Measurements from ENCODE around the gene SPATS1. TPM values are rescaled to one million over a fixed set of nuclear protein-coding genes. Genes with fewer than 3 reads are reported as not detected.
"Not testable (repeated sequence)": the region's sequence is repeated elsewhere in the genome, so short reads cannot be mapped to it uniquely, and the experiment has no call there.

The SPATS1 gene
- total and polyA plus RNA-seq, 9 donors, result 0.25 to 1.4 (median 0.28) TPM; not detected in 6

- Histone ChIP-seq H3K9me3 (no peaks in the 10 kb centered on the region), H3K36me3 (no peaks in the 10 kb centered on the region), H3K27ac (no peak overlapping the region), H3K4me1 (ENCODE audit: insufficient read depth) (no peaks in the 10 kb centered on the region), H3K4me3 (no peak overlapping the region), H3K27me3 (no peaks in the 10 kb centered on the region)
- intact Hi-C loops (cut with DNase I), result no loop called here
- WGBS, 3 donors, result 86 to 92% (median 89%) methylated on average over 3 of the region's 3 CpGs
- no peak for DNase-seq
- no peak for TF ChIP-seq EP300 (IDR thresholded peaks at IDR 0.05)
- no peak for TF ChIP-seq CTCF (IDR thresholded peaks at IDR 0.05)
- no peak for TF ChIP-seq POLR2A (IDR thresholded peaks at IDR 0.05)
These were observed 21.2 kb upstream of the SPATS1 start for GRCh38 chr6:44321210-44321609.

GRCh38 chr6:44327096-44327495 is 15.4 kb upstream of the SPATS1 start:
- TF ChIP-seq EP300 (IDR thresholded peaks at IDR 0.05) (no peak), CTCF (IDR thresholded peaks at IDR 0.05) (no peak), POLR2A (IDR thresholded peaks at IDR 0.05) (no peak)
- intact Hi-C loops (cut with DNase I), result no loop called here
- Histone ChIP-seq H3K36me3 (no peaks in the 10 kb centered on the region), H3K27ac (no peak overlapping the region), H3K27me3 (no peaks in the 10 kb centered on the region), H3K4me3 (no peak overlapping the region), H3K4me1 (ENCODE audit: insufficient read depth) (no peaks in the 10 kb centered on the region), H3K9me3 (no peaks in the 10 kb centered on the region)
- DNase-seq, result no peak

- 58 to 67% (median 63%) methylated on average over 2 of the region's 2 CpGs for WGBS, 3 donors
- intact Hi-C loops (cut with DNase I), result no loop called here
These were observed 14.7 kb upstream of the SPATS1 start for GRCh38 chr6:44327760-44328159.

GRCh38 chr6:44328203-44328602 is 14.2 kb upstream of the SPATS1 start:
- 24 to 35% (median 26%) methylated on average over 7 of the region's 9 CpGs for WGBS, 3 donors
- H3K27me3 ChIP-seq; DNase-seq; intact Hi-C loops (cut with DNase I); H3K4me3 ChIP-seq; H3K27ac ChIP-seq; H3K36me3 ChIP-seq; H3K4me1 ChIP-seq (ENCODE audit: insufficient read depth); H3K9me3 ChIP-seq: not testable (repeated sequence)

More at GRCh38 chr6:44327760-44328159, 14.7 kb upstream of the SPATS1 start:
- Histone ChIP-seq H3K4me3 (no peak overlapping the region), H3K9me3 (no peaks in the 10 kb centered on the region), H3K4me1 (ENCODE audit: insufficient read depth) (no peaks in the 10 kb centered on the region), H3K27me3 (no peaks in the 10 kb centered on the region), H3K36me3 (no peaks in the 10 kb centered on the region), H3K27ac (no peak overlapping the region)
- TF ChIP-seq CTCF (IDR thresholded peaks at IDR 0.05), result no peak
- TF ChIP-seq EP300 (IDR thresholded peaks at IDR 0.05), result no peak
- no peak for TF ChIP-seq POLR2A (IDR thresholded peaks at IDR 0.05)
- DNase-seq, result no peak

GRCh38 chr6:44329858-44330257 is 12.6 kb upstream of the SPATS1 start:
- 60 to 62% (median 61%) methylated on average over 5 of the region's 5 CpGs for WGBS, 3 donors
- no peak overlapping the region for H3K27ac ChIP-seq
- no peaks in the 10 kb centered on the region for H3K4me1 ChIP-seq (ENCODE audit: insufficient read depth)
- no peaks in the 10 kb centered on the region for H3K27me3 ChIP-seq
- no peak for TF ChIP-seq EP300 (IDR thresholded peaks at IDR 0.05)
- no peak for TF ChIP-seq CTCF (IDR thresholded peaks at IDR 0.05)
- TF ChIP-seq POLR2A (IDR thresholded peaks at IDR 0.05), result no peak
- no peaks in the 10 kb centered on the region for H3K36me3 ChIP-seq
- intact Hi-C loops (cut with DNase I), result loop anchor here in 2 of 4 donors (10.0 kb wide), 3 partner anchors 155 to 235 kb away; no protein-coding TSS in a partner anchor
- no peak overlapping the region for H3K4me3 ChIP-seq
- H3K9me3 ChIP-seq, result no peaks in the 10 kb centered on the region
- no peak for DNase-seq

Data from ovary (tissue), 9 donors.